ENCODE measurements around the gene PHLDB1. TPM values are rescaled to one million over a fixed set of nuclear protein-coding genes. Genes with fewer than 3 reads are reported as not detected.

The PHLDB1 gene
- total RNA-seq, 1 donor from 2014 or later: 179 TPM

- Mint-ChIP-seq H3K27ac (ENCODE audit: unreplicated experiment) (peak overlapping the region; percentile 91), H3K36me3 (ENCODE audit: low read depth, unreplicated experiment) (peaks cover 9% of the 10 kb centered on the region), H3K9me3 (ENCODE audit: unreplicated experiment) (peaks cover 5% of the 10 kb centered on the region), H3K4me1 (ENCODE audit: low read depth, unreplicated experiment) (peaks cover 50% of the 10 kb centered on the region), H3K27me3 (ENCODE audit: low read depth, unreplicated experiment) (no peaks in the 10 kb centered on the region), H3K4me3 (ENCODE audit: unreplicated experiment) (peak overlapping the region; percentile 96)
- peaks cover 51% of the 10 kb centered on the region for H3K4me1 ChIP-seq (ENCODE audit: insufficient read depth, low read length)
- FAIRE-seq: no peak
- no peaks in the 10 kb centered on the region for H3K27me3 ChIP-seq (ENCODE audit: insufficient read depth, low read length)
- no peaks in the 10 kb centered on the region for H3K9me3 ChIP-seq (ENCODE audit: insufficient read depth, low read depth, low read length)
- peak overlapping the region; percentile 93 for H3K9ac ChIP-seq (ENCODE audit: low read length)
- H2AFZ ChIP-seq (ENCODE audit: low read depth, low read length): no peak overlapping the region
- H3K27ac ChIP-seq (ENCODE audit: low read depth, low read length): peak overlapping the region; percentile 99
- peaks cover 60% of the 10 kb centered on the region for H4K20me1 ChIP-seq (ENCODE audit: insufficient read depth, low read length)
- H3K4me3 ChIP-seq (ENCODE audit: insufficient read depth, low read depth, low read length): peak overlapping the region; percentile 83
- H3K36me3 ChIP-seq (ENCODE audit: insufficient read depth, low read length): peaks cover 30% of the 10 kb centered on the region
- DNase-seq (ENCODE audit: low read depth): peak; percentile 50
- H3K4me2 ChIP-seq (ENCODE audit: low read length): peak overlapping the region; percentile 95
- TF ChIP-seq EZH2 (IDR thresholded peaks at IDR 0.05; ENCODE audit: insufficient read depth, low read length) (no peak), CTCF (IDR thresholded peaks at IDR 0.05; ENCODE audit: insufficient read depth, low read depth, low read length) (no peak)
- H3K79me2 ChIP-seq (ENCODE audit: insufficient read depth, low read length): peaks cover 73% of the 10 kb centered on the region
Observed at GRCh38 chr11:118623269-118623655, 15.8 kb downstream of the PHLDB1 start.

- no peaks in the 10 kb centered on the region for H3K27me3 Mint-ChIP-seq (ENCODE audit: low read depth, unreplicated experiment)
- H3K36me3 Mint-ChIP-seq (ENCODE audit: low read depth, unreplicated experiment): peaks cover 9% of the 10 kb centered on the region
Observed at GRCh38 chr11:118625036-118625690, 17.7 kb downstream of the PHLDB1 start.

More at GRCh38 chr11:118625036-118625690, 17.7 kb downstream of the PHLDB1 start:
- H2AFZ ChIP-seq (ENCODE audit: low read depth, low read length): no peak overlapping the region
- H3K4me2 ChIP-seq (ENCODE audit: low read length): peak overlapping the region; percentile 6
- no peaks in the 10 kb centered on the region for H3K9me3 ChIP-seq (ENCODE audit: insufficient read depth, low read depth, low read length)
- TF ChIP-seq EZH2 (IDR thresholded peaks at IDR 0.05; ENCODE audit: insufficient read depth, low read length) (no peak), CTCF (IDR thresholded peaks at IDR 0.05; ENCODE audit: insufficient read depth, low read depth, low read length) (no peak)
- peak overlapping the region; percentile 34 for H3K4me3 Mint-ChIP-seq (ENCODE audit: unreplicated experiment)
- H3K27ac Mint-ChIP-seq (ENCODE audit: unreplicated experiment): no peak overlapping the region
- peaks cover 41% of the 10 kb centered on the region for H3K36me3 ChIP-seq (ENCODE audit: insufficient read depth, low read length)
- peaks cover 1% of the 10 kb centered on the region for H3K9me3 Mint-ChIP-seq (ENCODE audit: unreplicated experiment)
- no peaks in the 10 kb centered on the region for H3K27me3 ChIP-seq (ENCODE audit: insufficient read depth, low read length)
- DNase-seq (ENCODE audit: low read depth): no peak
- H3K9ac ChIP-seq (ENCODE audit: low read length): no peak overlapping the region
- peaks cover 92% of the 10 kb centered on the region for H3K79me2 ChIP-seq (ENCODE audit: insufficient read depth, low read length)
- H4K20me1 ChIP-seq (ENCODE audit: insufficient read depth, low read length): peaks cover 79% of the 10 kb centered on the region
- peaks cover 37% of the 10 kb centered on the region for H3K4me1 Mint-ChIP-seq (ENCODE audit: low read depth, unreplicated experiment)
- H3K4me3 ChIP-seq (ENCODE audit: insufficient read depth, low read depth, low read length): no peak overlapping the region
- no peak overlapping the region for H3K27ac ChIP-seq (ENCODE audit: low read depth, low read length)
- FAIRE-seq: no peak
- peaks cover 37% of the 10 kb centered on the region for H3K4me1 ChIP-seq (ENCODE audit: insufficient read depth, low read length)

Measured in astrocyte (in vitro differentiated cells and primary cell).